DND-41 (cell line): Measurements from ENCODE around the gene ASPA.

Experiments used
- ATAC-seq: fragments of 200-7000 bp; cut with Tn5 transposase; 3 replicates; pipeline ENCODE4 v1.9.1; 2021; ENCODE audit warnings: low read depth; ENCODE audit not compliant: insufficient read depth
- DNase-seq: peaks from one replicate; pipeline ENCODE4 v3.0.0-alpha.2; 2020
- H2AFZ ChIP-seq: 2 replicates; pipeline ENCODE4 v1.6.0; 2012; ENCODE audit warnings: low read depth, low read length
- H3K27ac ChIP-seq: 2 replicates; pipeline ENCODE4 v1.5.1; 2012; ENCODE audit warnings: low read length, inconsistent platforms
- H3K27me3 ChIP-seq: fragments of 200-600 bp; sonication (generic); 2 replicates; pipeline ENCODE4 v1.6.0; 2012; ENCODE audit warnings: low read length, mild to moderate bottlenecking, inconsistent platforms; ENCODE audit not compliant: insufficient read depth, poor library complexity
- H3K36me3 ChIP-seq: 2 replicates; pipeline ENCODE4 v1.5.1; 2012; ENCODE audit warnings: low read length, inconsistent platforms; ENCODE audit not compliant: insufficient read depth
- H3K4me1 ChIP-seq: 2 replicates; pipeline ENCODE4 v1.5.1; 2012; ENCODE audit warnings: mild to moderate bottlenecking, low read length; ENCODE audit not compliant: insufficient read depth
- H3K4me2 ChIP-seq: 2 replicates; pipeline ENCODE4 v1.6.0; 2012; ENCODE audit warnings: mild to moderate bottlenecking, moderate library complexity, low read length, inconsistent platforms; ENCODE audit not compliant: insufficient read depth
- H3K4me3 ChIP-seq, 2 experiments: fragments of 200-600 bp in 1 of 2; shearing (Covaris generic) in 1 of 2; 2 replicates each; pipeline ENCODE4 v1.5.1; 2012 to 2016; ENCODE audit warnings: inconsistent platforms in 2 of 2, low read length in 2 of 2, mild to moderate bottlenecking in 2 of 2, low read depth in 1 of 2, moderate library complexity in 1 of 2
- H3K79me2 ChIP-seq: 2 replicates; pipeline ENCODE4 v1.6.0; 2012; ENCODE audit warnings: low read length, inconsistent platforms; ENCODE audit not compliant: insufficient read depth
- H3K9ac ChIP-seq: 2 replicates; pipeline ENCODE4 v1.6.0; 2012; ENCODE audit warnings: low read depth, mild to moderate bottlenecking, inconsistent platforms, low read length, moderate library complexity
- H3K9me3 ChIP-seq: 2 replicates; pipeline ENCODE4 v1.5.1; 2012; ENCODE audit warnings: low read length, moderate library complexity, mild to moderate bottlenecking, inconsistent platforms; ENCODE audit not compliant: insufficient read depth, severe bottlenecking
- H4K20me1 ChIP-seq: 2 replicates; pipeline ENCODE4 v1.6.0; 2012; ENCODE audit warnings: low read length; ENCODE audit not compliant: insufficient read depth
- EZH2 ChIP-seq: IDR thresholded peaks from 3 replicates; pipeline ENCODE4 v1.6.1; 2012; ENCODE audit warnings: borderline replicate concordance, low read depth, mild to moderate bottlenecking, moderate library complexity, low read length, inconsistent platforms; ENCODE audit not compliant: severe bottlenecking
- TF ChIP-seq, protein P1 (sequence below): IDR thresholded peaks from 2 replicates; pipeline ENCODE4 v1.5.1; 2012; ENCODE audit warnings: borderline replicate concordance, low read length, moderate library complexity, mild to moderate bottlenecking; ENCODE audit not compliant: poor library complexity, severe bottlenecking; ENCODE audit errors: extremely low read depth

Gene ASPA

DNA sequence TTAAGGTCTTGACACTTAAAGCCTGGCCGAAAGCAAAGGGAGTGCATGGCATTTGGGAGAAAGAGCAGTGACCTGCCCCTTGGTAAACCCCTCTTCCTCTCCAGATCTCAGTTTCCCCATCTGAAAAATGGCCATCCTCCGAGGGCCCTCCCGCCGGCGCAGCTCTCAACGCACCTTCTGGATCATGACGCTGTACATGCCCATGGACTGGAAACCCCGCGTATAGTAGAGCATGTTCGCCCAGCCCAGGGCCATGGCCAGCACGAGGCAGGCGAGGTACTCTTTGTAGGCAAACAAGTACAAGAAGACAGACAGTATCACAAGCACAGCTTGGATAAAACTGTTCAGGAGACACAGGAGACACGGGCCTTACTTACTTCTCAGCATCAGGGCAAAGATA is 48.2 kb downstream of the ASPA start:
- no peak overlapping the region for H3K9ac ChIP-seq
- no peaks in the 10 kb centered on the region for H3K79me2 ChIP-seq
- H4K20me1 ChIP-seq = no peaks in the 10 kb centered on the region
- H3K4me3 ChIP-seq = no peak overlapping the region
- H3K36me3 ChIP-seq = no peaks in the 10 kb centered on the region
- H3K4me2 ChIP-seq = no peak overlapping the region
- H3K9me3 ChIP-seq = no peaks in the 10 kb centered on the region
- H3K4me1 ChIP-seq = no peaks in the 10 kb centered on the region
- DNase-seq = no peak
- no peaks in the 10 kb centered on the region for H3K27me3 ChIP-seq
- no peak overlapping the region for H2AFZ ChIP-seq
- TF ChIP-seq EZH2 = no peak
- TF ChIP-seq, protein P1, sequence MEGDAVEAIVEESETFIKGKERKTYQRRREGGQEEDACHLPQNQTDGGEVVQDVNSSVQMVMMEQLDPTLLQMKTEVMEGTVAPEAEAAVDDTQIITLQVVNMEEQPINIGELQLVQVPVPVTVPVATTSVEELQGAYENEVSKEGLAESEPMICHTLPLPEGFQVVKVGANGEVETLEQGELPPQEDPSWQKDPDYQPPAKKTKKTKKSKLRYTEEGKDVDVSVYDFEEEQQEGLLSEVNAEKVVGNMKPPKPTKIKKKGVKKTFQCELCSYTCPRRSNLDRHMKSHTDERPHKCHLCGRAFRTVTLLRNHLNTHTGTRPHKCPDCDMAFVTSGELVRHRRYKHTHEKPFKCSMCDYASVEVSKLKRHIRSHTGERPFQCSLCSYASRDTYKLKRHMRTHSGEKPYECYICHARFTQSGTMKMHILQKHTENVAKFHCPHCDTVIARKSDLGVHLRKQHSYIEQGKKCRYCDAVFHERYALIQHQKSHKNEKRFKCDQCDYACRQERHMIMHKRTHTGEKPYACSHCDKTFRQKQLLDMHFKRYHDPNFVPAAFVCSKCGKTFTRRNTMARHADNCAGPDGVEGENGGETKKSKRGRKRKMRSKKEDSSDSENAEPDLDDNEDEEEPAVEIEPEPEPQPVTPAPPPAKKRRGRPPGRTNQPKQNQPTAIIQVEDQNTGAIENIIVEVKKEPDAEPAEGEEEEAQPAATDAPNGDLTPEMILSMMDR = no peak
- ATAC-seq = no peak
- no peak overlapping the region for H3K27ac ChIP-seq

DNA sequence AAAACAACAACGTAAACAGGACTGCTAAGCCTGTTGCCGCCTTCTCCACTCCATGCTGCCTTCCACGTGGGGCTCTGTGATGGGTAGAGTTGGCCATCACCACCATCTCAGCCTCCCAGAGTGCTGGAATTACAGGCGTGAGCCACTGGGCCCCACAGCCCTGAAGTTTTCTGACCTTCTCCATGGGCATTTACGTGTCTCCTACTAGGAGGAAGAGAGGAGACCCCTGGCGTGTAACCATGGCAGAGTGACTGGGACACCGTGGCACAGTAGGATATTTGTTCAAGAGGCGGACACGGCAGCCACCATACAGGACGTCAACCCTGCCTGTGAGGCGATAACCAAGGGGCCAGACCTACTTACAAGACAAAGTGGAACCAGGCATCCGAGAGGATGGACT is 50.7 kb downstream of the ASPA start:
- Histone ChIP-seq H3K4me1 (no peaks in the 10 kb centered on the region), H3K4me3 (no peak overlapping the region), H3K9ac (no peak overlapping the region), H2AFZ (no peak overlapping the region), H3K9me3 (no peaks in the 10 kb centered on the region), H4K20me1 (no peaks in the 10 kb centered on the region), H3K27me3 (no peaks in the 10 kb centered on the region), H3K79me2 (no peaks in the 10 kb centered on the region), H3K27ac (no peak overlapping the region), H3K36me3 (no peaks in the 10 kb centered on the region), H3K4me2 (no peak overlapping the region)
- no peak for TF ChIP-seq EZH2
- TF ChIP-seq, protein P1 = no peak
- no peak for ATAC-seq
- no peak for DNase-seq

DNA sequence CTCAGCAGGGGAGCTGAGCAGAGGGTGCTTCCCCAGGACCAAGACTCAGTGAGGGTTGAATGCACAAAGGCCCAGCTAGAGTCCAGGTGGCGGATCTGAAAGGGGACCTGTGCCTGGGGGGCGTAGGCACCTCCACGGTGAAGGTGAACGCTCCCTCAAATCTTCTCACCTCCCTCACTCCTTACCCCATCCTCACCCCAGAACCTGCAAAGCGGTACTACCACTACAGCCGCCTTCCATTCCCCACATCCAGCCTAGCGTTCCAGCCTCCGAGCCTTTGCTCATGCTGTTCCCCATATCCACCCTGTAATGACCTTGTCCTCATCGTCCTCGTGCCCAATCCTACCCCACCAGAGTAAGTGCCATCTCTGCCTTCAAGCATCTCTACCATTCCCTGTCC is 51.2 kb downstream of the ASPA start:
- H3K9ac ChIP-seq = no peak overlapping the region
- no peaks in the 10 kb centered on the region; the same call in 1 of the 2 replicates for H4K20me1 ChIP-seq
- no peak overlapping the region for H3K4me3 ChIP-seq
- H3K79me2 ChIP-seq = no peaks in the 10 kb centered on the region
- DNase-seq (no peak), ATAC-seq (no peak)
- no peaks in the 10 kb centered on the region for H3K4me1 ChIP-seq
- H2AFZ ChIP-seq = no peak overlapping the region
- no peak for TF ChIP-seq EZH2
- TF ChIP-seq, protein P1 = no peak
- H3K27ac ChIP-seq = no peak overlapping the region
- no peaks in the 10 kb centered on the region for H3K27me3 ChIP-seq
- no peak overlapping the region for H3K4me2 ChIP-seq
- H3K9me3 ChIP-seq = no peaks in the 10 kb centered on the region
- no peaks in the 10 kb centered on the region for H3K36me3 ChIP-seq

DNA sequence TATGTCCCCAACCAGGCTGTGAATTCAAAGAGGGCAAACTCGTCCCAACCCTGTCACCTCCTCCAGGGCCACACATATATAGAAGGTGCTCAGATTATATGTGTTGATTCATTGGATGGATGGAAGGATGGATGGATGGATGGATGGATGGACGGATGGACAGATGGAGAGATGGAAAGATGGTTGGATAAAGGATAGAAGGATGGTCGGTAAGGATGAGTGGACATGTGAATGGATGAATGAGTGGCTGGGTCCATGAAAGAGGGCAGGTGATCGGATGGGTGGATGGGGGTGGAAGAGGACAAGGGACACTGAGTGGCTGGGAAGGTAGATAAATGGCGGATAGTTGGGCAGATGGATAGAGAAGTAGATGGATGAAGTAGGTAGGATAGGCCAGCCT is 51.7 kb downstream of the ASPA start:
- Histone ChIP-seq H4K20me1 (no peaks in the 10 kb centered on the region; the same call in 1 of the 2 replicates), H3K9ac (no peak overlapping the region), H2AFZ (no peak overlapping the region), H3K9me3 (no peaks in the 10 kb centered on the region), H3K4me2 (no peak overlapping the region), H3K4me1 (no peaks in the 10 kb centered on the region), H3K4me3 (no peak overlapping the region), H3K27ac (no peak overlapping the region), H3K27me3 (no peaks in the 10 kb centered on the region), H3K36me3 (no peaks in the 10 kb centered on the region), H3K79me2 (no peaks in the 10 kb centered on the region)
- TF ChIP-seq, protein P1 = no peak
- no peak for TF ChIP-seq EZH2
- ATAC-seq (no peak), DNase-seq (no peak)
